OCI-LY7 (cell line): ENCODE results near the gene PDHX.

Source experiments
- EZH2phosphoT487 ChIP-seq: fragments of 200-600 bp; sonication (generic); IDR thresholded peaks from 2 replicates; pipeline ENCODE4 v1.6.1; 2018; ENCODE audit warnings: low read depth, borderline replicate concordance, mild to moderate bottlenecking, mixed run types, antibody characterized with exemption, low read length, moderate library complexity, mixed read lengths
- TF ChIP-seq, protein P1 (sequence below): fragments of 200-600 bp; sonication (generic); conservative IDR thresholded peaks from 2 replicates; pipeline ENCODE4 v1.5.1; 2014; ENCODE audit warnings: mild to moderate bottlenecking, antibody characterized with exemption, low read length, moderate library complexity, mixed read lengths

DNA sequence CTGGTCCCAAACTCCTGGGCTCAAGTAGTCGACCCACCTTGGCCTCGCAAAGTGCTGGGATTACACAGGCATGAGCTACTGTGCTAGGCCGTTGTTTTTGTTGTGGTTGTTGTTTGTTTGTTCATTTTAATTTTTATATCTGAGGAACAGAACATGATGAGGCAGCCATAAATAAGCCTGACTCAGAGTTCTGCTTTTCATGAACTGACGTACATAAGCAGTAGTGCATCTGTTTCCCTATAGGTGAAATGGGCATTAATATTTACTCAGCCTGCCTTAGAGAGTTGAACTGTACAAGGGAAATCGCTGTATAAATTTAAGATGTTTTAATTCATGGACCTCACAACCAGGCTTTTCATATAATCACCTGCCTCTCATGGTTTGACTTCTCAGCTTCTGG, 80.5 kb downstream of the PDHX start:
- TF ChIP-seq, protein P1, sequence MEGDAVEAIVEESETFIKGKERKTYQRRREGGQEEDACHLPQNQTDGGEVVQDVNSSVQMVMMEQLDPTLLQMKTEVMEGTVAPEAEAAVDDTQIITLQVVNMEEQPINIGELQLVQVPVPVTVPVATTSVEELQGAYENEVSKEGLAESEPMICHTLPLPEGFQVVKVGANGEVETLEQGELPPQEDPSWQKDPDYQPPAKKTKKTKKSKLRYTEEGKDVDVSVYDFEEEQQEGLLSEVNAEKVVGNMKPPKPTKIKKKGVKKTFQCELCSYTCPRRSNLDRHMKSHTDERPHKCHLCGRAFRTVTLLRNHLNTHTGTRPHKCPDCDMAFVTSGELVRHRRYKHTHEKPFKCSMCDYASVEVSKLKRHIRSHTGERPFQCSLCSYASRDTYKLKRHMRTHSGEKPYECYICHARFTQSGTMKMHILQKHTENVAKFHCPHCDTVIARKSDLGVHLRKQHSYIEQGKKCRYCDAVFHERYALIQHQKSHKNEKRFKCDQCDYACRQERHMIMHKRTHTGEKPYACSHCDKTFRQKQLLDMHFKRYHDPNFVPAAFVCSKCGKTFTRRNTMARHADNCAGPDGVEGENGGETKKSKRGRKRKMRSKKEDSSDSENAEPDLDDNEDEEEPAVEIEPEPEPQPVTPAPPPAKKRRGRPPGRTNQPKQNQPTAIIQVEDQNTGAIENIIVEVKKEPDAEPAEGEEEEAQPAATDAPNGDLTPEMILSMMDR, result no peak
- no peak for TF ChIP-seq EZH2phosphoT487
